Measurements from ENCODE around the gene CCK.

Gene CCK

DNA sequence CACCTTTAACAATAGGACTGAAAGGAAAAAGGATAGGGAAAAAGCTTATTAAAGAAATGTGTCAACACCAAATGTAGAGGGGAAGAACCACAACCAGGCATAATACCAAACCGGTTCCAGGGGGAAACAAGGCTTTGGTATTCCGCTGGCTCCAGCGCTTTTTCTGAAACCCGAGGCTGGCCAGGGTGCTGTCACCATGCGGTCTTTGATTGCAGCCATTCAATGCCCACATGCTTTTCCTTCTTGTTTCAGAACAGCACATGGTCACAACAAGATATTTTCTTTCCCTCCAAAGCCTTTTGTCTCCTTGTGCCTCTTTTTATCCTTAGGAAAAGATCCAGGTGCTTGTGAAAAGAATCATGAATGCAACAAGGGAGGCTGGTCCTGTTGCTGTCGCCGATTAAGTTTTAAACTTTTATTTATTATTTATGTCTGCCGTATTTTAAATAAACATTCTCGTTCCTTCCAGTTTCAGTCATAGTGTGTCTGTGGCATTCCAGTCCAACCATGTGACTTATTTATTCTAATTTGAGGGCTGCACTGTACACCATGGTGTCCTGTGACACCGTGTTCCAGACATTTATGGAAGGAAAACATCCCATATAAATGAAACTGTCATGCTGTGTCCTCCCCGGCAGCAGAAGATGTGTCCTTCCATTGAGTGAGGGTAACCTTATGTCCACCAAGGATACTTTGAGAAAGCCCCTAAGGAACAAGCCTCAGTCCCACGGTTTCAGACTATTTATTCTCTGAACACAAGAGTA lies 41.1 kb downstream of the CCK start:
- no peak for DNase-seq

DNA sequence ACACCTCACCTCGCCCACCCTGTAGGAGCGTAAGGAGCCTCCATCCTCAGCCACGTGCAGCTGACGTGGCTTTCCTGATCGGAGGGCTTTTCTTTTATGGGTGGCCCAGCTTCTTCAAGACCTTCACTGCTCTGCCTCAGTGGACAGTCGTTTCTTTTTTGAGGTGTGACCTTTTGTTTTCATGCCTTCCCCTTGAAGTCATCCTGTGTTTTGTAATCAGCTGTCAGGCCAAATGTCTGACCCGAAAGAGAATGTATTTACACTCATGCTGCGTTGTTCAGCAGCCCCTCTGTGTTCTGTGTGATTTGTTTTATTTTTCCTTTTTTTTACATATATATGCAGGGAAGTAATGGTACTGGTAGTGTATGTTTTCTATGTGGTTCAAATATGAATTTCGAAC lies 41.8 kb downstream of the CCK start:
- no peak for DNase-seq

DNA sequence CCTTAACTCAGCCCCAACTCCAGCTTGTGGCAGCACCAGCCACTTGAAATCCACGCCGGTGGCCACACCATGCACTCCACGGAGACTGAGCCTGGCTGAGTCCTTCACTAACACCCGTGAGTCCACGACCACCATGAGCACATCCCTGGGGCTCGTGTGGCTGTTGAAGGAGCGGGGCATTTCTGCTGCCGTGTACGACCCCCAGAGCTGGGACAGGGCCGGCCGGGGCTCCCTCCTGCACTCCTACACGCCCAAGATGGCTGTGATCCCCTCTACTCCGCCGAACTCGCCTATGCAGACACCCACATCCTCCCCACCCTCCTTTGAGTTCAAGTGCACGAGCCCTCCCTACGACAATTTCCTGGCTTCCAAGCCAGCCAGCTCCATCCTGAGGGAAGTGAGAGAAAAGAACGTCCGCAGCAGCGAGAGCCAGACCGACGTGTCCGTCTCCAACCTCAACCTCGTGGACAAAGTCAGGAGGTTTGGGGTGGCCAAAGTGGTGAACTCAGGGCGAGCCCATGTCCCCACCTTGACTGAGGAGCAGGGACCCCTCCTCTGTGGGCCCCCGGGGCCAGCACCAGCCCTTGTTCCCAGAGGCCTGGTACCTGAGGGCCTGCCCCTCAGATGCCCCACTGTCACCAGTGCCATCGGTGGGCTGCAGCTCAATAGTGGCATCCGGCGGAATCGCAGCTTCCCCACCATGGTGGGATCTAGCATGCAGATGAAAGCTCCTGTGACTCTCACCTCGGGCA lies 42.9 kb downstream of the CCK start:
- no peak for DNase-seq

DNA sequence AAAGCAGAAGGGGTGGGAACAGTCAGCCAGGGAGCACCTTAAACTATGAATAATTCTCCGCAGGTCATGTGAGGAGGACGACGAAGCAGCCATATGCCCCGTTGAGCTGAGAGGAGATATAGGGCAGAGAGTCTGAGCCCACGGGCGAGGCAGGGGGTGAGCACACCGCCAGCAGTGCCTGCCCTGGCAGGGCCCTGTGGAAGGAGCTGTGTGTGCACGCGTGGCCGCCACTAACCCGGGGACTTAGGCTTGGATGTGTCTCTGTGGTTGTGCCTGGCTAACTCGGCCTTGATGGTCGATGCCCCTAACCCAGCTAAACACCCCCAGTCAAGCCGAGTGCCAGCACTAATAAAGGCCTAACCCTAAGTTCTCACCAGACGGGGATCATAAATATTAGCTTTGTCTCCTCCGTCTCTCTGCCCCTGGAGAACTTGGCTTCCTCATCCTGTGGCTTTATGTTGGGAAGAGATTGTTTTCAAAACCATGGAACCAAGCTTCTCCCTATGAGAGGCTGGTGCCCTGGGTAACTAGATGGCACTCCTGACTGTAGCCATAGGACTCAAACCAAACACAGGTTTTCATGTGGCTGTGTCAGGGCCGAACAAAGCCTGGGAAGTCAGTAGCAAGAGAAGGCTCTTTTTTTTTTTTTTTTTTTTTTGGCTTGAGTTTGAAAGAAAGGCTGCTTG lies 45.4 kb downstream of the CCK start:
- no peak for DNase-seq

DNA sequence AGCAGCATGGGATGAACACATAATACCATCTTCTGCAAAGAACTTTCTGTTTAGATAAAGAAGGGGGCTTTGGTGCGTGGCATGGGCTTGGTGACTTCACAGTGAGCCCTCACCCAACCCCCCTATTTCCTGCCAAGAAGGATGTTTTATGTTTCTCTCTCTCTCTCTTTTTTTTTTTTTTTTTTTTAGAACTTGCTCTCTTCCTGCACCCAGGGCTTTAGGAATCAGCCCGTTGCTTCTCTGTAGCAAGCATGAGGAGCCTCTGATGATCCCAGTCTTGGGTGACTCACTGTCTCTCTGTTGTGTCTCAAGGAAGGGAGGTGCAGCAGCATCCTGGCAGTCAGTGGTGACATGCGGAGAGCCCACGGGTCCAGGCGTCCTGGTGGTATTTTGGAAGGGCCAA lies 49.1 kb downstream of the CCK start:
- no peak for DNase-seq

DNA sequence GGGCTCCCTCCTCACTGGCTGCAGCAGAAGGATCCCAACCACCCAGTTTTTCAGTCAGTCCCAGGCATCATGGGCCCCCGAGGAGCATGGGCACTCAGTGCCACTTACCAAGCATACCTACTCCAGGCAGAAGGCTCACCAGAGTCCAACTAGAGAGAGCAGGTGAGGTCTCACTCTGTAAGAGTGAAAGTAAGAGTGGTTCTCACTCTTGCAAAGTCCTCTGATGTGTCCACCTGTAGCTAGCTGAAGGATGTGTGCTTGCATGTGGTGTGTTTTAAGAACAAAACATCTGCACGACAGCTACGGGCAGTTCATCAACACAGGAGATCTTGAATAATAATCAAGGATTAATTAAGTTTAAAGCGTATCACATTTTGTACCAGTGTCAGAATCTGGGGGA lies 49.7 kb downstream of the CCK start:
- no peak for DNase-seq

DNA sequence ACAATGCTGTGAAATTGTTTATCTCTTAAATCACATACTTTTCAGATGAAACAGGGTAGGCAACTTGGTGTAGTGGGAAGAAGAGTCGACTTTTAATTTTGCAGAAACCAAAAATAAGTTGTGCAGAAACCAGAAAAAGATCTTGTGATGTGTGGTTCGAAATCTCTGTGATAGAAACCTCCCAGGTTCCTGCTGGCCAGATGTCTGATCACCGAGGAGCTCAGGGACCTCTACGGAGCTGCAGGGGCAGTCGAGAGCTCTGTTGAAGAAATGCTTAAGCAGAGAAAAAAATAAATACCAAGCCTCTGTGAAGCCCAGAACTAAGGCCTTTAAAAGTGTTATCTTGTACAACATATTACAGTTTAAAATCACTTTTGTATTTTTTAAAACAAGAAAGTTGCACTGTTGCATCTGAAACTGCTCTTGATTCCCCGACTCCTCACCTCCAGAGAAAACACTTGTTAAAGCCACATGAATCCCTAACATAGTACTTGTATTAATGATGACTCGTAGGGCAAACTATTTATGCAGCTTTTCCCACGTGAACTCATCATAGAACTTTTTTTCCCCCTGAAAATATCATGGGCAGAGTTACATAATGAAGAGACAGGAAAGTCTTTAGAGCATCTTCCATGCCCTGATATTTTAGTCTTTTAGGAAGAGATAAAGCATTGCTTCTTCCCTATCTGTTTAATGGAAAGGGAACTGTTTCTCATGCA lies 51.3 kb downstream of the CCK start:
- DNase-seq, result no peak

DNA sequence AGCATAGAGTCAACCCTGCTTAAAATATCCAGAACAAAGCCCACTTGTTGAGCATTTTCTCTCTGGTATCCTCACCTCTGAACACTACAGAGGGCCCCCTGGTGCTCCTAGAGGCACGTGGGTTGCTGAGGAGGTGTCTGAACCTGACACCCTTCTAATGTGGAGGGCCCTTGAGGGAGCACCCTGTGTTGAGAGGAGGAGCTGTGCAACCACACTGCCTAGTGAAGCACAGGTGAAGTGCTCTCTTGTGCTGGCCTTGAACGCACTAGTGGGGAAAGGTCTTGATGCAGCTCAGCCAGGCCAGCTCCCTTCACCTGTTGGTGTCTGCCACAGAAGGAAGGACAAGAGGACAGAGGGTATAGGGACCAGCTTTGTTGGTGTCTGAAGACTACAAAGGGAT lies 51.9 kb downstream of the CCK start:
- no peak for DNase-seq

DNA sequence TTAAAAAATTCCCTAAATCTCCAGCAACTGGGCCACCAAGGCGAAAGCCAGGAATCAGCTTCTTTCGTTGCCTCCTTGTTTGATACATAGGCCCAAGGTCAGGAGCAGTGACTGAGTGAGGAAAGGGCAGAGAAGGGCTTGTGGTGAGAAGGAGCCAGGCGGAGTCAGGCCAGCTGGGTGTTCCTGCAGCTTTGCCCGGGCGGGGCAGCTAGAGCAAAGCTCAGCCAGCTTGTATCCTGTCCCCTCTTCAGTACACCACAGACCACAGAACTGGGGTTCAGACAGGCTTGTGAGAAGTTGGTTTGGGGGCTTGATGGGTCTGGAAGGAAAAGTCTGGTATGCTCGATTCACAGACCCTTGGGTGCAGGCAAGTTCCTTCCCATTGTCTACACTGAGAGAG lies 52.6 kb downstream of the CCK start:
- DNase-seq, result no peak

DNA sequence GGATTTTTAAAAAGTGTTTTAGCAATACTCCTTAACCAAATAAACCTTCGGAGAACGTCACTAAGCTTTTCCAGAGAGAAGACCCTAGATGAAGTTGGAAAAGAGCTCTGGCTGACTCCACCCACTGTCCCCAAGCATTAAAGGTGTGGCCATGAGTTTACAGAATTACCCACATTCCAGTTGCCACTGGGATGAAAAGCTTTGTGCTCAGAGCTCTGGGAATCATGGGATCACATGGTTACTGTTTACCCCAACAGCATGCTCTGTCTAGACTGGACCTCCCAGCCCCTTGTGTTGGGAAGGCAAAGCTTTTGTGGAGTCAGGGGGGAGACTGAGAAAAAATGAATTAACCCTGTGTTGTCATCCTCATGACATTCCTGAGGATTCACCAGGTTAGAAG lies 55.3 kb downstream of the CCK start:
- no peak for DNase-seq

DNA sequence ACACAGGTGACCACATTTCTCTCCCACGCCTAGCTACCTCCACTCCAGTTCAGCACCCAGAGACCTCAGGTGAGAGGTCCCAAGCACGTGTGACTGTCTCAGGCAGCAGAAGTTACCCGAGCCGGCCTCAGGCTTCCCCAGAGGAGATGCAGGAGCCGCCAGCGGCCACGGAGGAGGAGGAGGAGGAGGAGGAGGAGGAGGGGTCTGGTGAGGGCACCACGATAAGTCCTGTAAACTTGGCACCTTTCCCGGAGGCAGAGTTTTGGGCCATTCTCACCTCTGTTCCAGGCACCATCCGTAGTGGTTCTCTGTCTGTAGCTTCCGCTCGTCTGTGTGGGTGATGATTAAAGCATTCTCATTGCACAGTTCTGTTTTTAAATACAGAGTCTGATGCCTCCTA lies 56.1 kb downstream of the CCK start:
- DNase-seq, result no peak
